ENCODE results near the gene KCNH5. TPM values are rescaled to one million over a fixed set of nuclear protein-coding genes. Genes with fewer than 3 reads are reported as not detected.

KCNH5 gene
- total and polyA plus RNA-seq, 2 experiments from 2014 or later = 0.36 to 1.3 TPM

DNA sequence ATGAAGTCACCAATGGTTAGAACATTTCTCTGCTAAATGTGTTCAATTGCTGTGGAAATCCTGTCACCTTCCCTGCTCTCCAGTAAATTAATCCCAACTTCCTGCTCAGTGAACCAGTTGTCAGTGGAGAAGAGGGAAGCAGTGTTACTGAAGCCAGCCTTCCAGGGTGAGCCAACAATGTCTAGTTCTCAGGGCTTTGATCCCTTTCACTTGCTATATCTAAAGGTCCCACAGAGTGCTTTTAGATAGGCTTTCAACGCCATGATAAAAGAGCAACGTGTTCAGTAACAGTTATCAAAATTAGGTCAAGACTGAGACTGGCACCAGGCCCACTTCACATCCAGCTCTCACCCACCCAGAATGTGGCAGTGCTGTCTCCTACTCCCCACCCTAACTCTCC is 139.7 kb downstream of the KCNH5 start:
- no peak for DNase-seq (ENCODE audit: low spot score)
- WGBS (ENCODE audit: low lambda C conversion rate, missing lambda C conversion rate) = 63% methylated on average over 2 of the region's 2 CpGs
- no peak for TF ChIP-seq EZH2 (IDR thresholded peaks at IDR 0.05; ENCODE audit: borderline replicate concordance)
- TF ChIP-seq, protein P1, sequence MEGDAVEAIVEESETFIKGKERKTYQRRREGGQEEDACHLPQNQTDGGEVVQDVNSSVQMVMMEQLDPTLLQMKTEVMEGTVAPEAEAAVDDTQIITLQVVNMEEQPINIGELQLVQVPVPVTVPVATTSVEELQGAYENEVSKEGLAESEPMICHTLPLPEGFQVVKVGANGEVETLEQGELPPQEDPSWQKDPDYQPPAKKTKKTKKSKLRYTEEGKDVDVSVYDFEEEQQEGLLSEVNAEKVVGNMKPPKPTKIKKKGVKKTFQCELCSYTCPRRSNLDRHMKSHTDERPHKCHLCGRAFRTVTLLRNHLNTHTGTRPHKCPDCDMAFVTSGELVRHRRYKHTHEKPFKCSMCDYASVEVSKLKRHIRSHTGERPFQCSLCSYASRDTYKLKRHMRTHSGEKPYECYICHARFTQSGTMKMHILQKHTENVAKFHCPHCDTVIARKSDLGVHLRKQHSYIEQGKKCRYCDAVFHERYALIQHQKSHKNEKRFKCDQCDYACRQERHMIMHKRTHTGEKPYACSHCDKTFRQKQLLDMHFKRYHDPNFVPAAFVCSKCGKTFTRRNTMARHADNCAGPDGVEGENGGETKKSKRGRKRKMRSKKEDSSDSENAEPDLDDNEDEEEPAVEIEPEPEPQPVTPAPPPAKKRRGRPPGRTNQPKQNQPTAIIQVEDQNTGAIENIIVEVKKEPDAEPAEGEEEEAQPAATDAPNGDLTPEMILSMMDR (IDR thresholded peaks at IDR 0.05; ENCODE audit: poor library complexity) = no peak
- no peak for TF ChIP-seq EZH2phosphoT487 (IDR thresholded peaks at IDR 0.05; ENCODE audit: low read depth, severe bottlenecking, unreplicated experiment)

DNA sequence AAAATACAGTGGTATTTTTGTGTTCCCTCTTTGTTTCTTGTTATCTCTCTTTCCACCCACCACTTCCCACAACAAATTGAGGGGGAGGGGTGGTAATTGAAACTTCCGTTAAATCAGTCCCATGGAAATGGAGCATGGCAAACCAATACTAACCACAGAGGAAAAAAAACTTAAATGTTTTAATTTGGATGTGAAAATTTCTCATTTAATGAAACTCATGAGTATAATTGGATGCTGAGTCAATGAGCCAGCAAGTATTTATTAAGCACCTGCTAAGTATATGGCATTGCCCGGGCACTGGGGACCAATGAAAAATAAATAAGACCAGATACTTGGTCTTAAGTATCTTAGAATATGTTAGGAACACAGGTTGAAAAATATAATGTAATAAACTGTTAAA is 147.5 kb downstream of the KCNH5 start:
- Histone ChIP-seq H2AFZ (no peak overlapping the region), H3K79me2 (no peaks in the 10 kb centered on the region), H3K9me2 (replicated peaks; ENCODE audit: insufficient read depth) (no peaks in the 10 kb centered on the region), H3K36me3 (replicated peaks; ENCODE audit: insufficient read depth, low read depth) (no peaks in the 10 kb centered on the region), H3K27ac (no peak overlapping the region), H4K20me1 (ENCODE audit: insufficient read depth, poor library complexity, severe bottlenecking) (no peaks in the 10 kb centered on the region), H3K4me3 (no peak overlapping the region), H3K27me3 (no peaks in the 10 kb centered on the region), H3K9me3 (ENCODE audit: low read depth) (no peaks in the 10 kb centered on the region), H3K4me1 (ENCODE audit: insufficient read depth) (no peaks in the 10 kb centered on the region), H3K4me2 (no peak overlapping the region)
- DNase-seq (ENCODE audit: low spot score) = no peak
- 46% methylated on average over 2 of the region's 2 CpGs for WGBS (ENCODE audit: low lambda C conversion rate, missing lambda C conversion rate)
- TF ChIP-seq, protein P1 (IDR thresholded peaks at IDR 0.05; ENCODE audit: poor library complexity) = no peak
- TF ChIP-seq EZH2phosphoT487 (IDR thresholded peaks at IDR 0.05; ENCODE audit: low read depth, severe bottlenecking, unreplicated experiment) = no peak
- TF ChIP-seq EZH2 (IDR thresholded peaks at IDR 0.05; ENCODE audit: borderline replicate concordance) = no peak

More for the DNA sequence above, 139.7 kb downstream of the KCNH5 start:
- H3K9me2 ChIP-seq (replicated peaks; ENCODE audit: insufficient read depth) = no peaks in the 10 kb centered on the region
- no peaks in the 10 kb centered on the region for H3K79me2 ChIP-seq
- no peaks in the 10 kb centered on the region for H3K36me3 ChIP-seq (replicated peaks; ENCODE audit: insufficient read depth, low read depth)
- H3K27me3 ChIP-seq = no peaks in the 10 kb centered on the region
- H4K20me1 ChIP-seq (ENCODE audit: insufficient read depth, poor library complexity, severe bottlenecking) = no peaks in the 10 kb centered on the region
- H2AFZ ChIP-seq = no peak overlapping the region
- no peaks in the 10 kb centered on the region for H3K4me1 ChIP-seq (ENCODE audit: insufficient read depth)
- H3K4me3 ChIP-seq = no peak overlapping the region
- no peak overlapping the region for H3K4me2 ChIP-seq
- no peak overlapping the region for H3K27ac ChIP-seq
- H3K9me3 ChIP-seq (ENCODE audit: low read depth) = no peaks in the 10 kb centered on the region

DNA sequence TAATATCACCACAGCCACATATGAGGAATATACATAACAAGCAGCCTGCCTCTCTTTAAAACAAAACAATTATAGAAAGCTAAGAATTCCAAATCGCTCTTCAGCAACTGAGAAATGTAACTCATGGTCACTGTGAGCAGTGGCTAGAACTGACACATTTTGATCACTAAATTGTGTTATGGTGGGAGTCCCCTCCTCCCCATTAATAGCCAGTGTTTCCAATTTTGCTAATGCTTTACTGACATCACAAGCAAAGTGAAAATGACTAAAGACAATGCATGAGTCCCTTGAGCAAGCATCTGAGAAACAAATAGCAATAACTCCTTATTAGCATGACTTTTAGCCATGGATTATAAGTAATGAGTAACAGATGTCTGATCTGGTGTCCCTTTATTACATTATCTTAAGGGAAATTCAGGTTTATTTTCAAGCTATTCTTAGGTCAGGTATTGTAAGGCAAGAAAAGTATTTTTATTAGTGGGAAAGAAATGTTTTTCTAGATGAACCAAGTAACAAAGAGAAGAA is 148.3 kb downstream of the KCNH5 start:
- WGBS (ENCODE audit: low lambda C conversion rate, missing lambda C conversion rate) = 88% methylated on average over 1 of the region's 1 CpG
- Histone ChIP-seq H3K4me3 (no peak overlapping the region), H3K4me1 (ENCODE audit: insufficient read depth) (no peaks in the 10 kb centered on the region), H3K27me3 (no peaks in the 10 kb centered on the region), H4K20me1 (ENCODE audit: insufficient read depth, poor library complexity, severe bottlenecking) (no peaks in the 10 kb centered on the region), H3K79me2 (no peaks in the 10 kb centered on the region), H3K9me2 (replicated peaks; ENCODE audit: insufficient read depth) (no peaks in the 10 kb centered on the region), H2AFZ (no peak overlapping the region), H3K9me3 (ENCODE audit: low read depth) (no peaks in the 10 kb centered on the region), H3K4me2 (no peak overlapping the region), H3K36me3 (replicated peaks; ENCODE audit: insufficient read depth, low read depth) (no peaks in the 10 kb centered on the region), H3K27ac (no peak overlapping the region)
- TF ChIP-seq, protein P1 (IDR thresholded peaks at IDR 0.05; ENCODE audit: poor library complexity) = no peak
- TF ChIP-seq EZH2 (IDR thresholded peaks at IDR 0.05; ENCODE audit: borderline replicate concordance) = no peak
- no peak for DNase-seq (ENCODE audit: low spot score)

DNA sequence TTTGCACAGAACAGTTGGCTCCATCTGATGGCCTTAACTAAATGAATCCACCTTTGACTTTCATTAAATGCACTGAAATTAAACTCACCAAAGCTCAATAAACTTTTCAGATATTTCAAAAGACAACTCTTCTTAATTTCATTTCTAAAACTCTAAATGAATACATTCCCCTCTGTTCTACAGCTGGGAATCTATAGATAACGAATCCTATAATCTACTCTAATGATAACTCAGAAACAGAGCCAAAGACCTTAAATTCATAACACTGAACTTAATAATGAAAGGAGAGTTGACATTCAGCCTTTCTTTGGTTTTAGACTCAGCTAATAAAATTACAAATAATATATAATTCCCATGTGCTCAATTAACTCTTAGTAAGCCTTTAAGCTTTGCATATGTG is 150.5 kb downstream of the KCNH5 start:
- Histone ChIP-seq H3K27me3 (no peaks in the 10 kb centered on the region), H3K4me1 (ENCODE audit: insufficient read depth) (no peaks in the 10 kb centered on the region), H4K20me1 (ENCODE audit: insufficient read depth, poor library complexity, severe bottlenecking) (no peaks in the 10 kb centered on the region), H3K4me3 (no peak overlapping the region), H3K9me3 (ENCODE audit: low read depth) (no peaks in the 10 kb centered on the region), H3K27ac (no peak overlapping the region), H3K4me2 (no peak overlapping the region), H2AFZ (no peak overlapping the region), H3K9me2 (replicated peaks; ENCODE audit: insufficient read depth) (no peaks in the 10 kb centered on the region), H3K79me2 (no peaks in the 10 kb centered on the region), H3K36me3 (replicated peaks; ENCODE audit: insufficient read depth, low read depth) (no peaks in the 10 kb centered on the region)
- DNase-seq (ENCODE audit: low spot score) = no peak
- TF ChIP-seq, protein P1 (IDR thresholded peaks at IDR 0.05; ENCODE audit: poor library complexity) = no peak
- no peak for TF ChIP-seq EZH2 (IDR thresholded peaks at IDR 0.05; ENCODE audit: borderline replicate concordance)
- TF ChIP-seq EZH2phosphoT487 (IDR thresholded peaks at IDR 0.05; ENCODE audit: low read depth, severe bottlenecking, unreplicated experiment) = no peak
- 92% methylated on average over 1 of the region's 1 CpG for WGBS (ENCODE audit: low lambda C conversion rate, missing lambda C conversion rate)

Measured in hepatocyte (in vitro differentiated cells).